ES-I3 (cell line): ENCODE data around the gene C19orf81.

ENCODE experiments used
- H3K36me3 ChIP-seq: 2 replicates; pipeline ENCODE4 v1.6.1; 2013; ENCODE audit warnings: mild to moderate bottlenecking, low read length, control low read depth, moderate library complexity; ENCODE audit not compliant: insufficient read depth
- H3K4me1 ChIP-seq: 2 replicates; pipeline ENCODE4 v1.6.1; 2013; ENCODE audit warnings: mild to moderate bottlenecking, control low read depth, low read length; ENCODE audit not compliant: insufficient read depth
- H3K9ac ChIP-seq: 2 replicates; pipeline ENCODE4 v1.6.1; 2013; ENCODE audit warnings: low read depth, mild to moderate bottlenecking, low read length, moderate library complexity
- H3K9me3 ChIP-seq: 2 replicates; pipeline ENCODE4 v1.6.1; 2013; ENCODE audit warnings: mild to moderate bottlenecking, low read length, moderate library complexity; ENCODE audit not compliant: control insufficient read depth, insufficient read depth

The C19orf81 gene

DNA sequence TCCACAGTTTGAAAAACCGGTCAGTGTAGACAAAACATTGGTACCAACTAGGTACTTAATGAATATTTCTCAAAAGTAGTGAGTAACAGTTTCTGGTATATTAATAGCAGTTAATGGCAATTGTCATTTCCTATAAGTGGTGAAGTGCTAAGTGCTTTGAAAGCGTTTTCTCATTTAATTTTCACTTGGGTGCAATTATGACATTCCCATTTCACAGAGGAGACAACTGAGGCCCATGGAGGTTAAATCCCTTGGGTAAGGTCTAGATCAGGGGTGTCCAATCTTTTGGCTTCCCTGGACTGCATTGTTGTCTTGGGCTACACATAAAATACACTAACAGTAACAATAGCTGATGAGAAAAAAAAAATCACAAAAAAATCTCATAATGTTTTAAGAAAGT, 8.9 kb upstream of the C19orf81 start:
- Histone ChIP-seq H3K9ac (peak overlapping the region; percentile 78; the same call in 1 of the 2 replicates), H3K36me3 (no peaks in the 10 kb centered on the region), H3K9me3 (no peaks in the 10 kb centered on the region), H3K4me1 (no peaks in the 10 kb centered on the region)

DNA sequence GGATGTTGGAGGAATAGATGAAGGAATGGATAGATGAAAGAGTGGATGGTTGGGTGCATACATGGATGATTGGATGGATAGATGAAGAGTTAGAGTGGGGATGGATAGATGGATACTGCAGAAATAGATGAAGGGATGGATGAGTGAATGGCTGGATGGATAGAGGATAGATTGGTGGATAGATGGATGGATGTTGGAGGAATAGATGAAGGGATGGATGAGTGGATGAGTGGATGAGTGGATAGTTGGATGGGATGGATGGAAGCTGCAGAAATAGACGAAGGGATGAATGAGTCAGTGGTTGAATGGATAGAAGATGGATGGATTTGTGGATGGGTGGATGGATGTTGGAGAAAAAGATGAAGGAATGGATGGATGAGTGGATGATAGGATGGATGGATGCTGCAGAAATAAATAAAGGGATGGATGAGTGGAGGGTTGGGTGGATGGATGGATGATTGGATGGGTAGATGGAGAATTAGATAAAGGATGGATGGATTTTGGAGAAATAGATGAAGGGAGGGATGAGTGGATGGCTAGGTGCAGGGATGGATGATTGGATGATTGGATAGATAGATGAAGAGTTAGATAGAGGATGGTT, 4.8 kb upstream of the C19orf81 start:
- H3K36me3 ChIP-seq = no peaks in the 10 kb centered on the region
- H3K4me1 ChIP-seq = no peaks in the 10 kb centered on the region; the same call in 1 of the 2 replicates
- no peaks in the 10 kb centered on the region for H3K9me3 ChIP-seq
- no peak overlapping the region for H3K9ac ChIP-seq

DNA sequence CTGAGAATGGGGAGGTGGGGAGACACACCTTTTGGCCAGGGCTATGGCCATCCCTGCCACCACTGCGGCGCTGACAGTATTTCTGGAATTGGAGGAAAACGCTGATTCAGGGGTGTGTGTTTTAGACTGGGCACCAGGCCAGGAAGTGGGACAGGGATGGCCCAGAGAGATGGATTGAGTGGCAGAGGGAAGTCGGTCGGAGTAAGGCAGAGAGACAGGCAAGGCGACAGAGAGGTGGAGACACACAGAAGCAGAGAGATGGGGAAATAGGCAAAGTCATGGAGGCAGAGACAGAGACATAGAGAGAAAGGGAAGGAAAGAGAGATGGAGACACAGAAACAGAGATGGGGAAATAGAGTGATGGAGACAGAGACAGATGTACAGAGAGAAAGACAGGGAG, 4.1 kb upstream of the C19orf81 start:
- Histone ChIP-seq H3K9me3 (no peaks in the 10 kb centered on the region), H3K4me1 (no peaks in the 10 kb centered on the region; the same call in 1 of the 2 replicates), H3K36me3 (no peaks in the 10 kb centered on the region), H3K9ac (no peak overlapping the region)

DNA sequence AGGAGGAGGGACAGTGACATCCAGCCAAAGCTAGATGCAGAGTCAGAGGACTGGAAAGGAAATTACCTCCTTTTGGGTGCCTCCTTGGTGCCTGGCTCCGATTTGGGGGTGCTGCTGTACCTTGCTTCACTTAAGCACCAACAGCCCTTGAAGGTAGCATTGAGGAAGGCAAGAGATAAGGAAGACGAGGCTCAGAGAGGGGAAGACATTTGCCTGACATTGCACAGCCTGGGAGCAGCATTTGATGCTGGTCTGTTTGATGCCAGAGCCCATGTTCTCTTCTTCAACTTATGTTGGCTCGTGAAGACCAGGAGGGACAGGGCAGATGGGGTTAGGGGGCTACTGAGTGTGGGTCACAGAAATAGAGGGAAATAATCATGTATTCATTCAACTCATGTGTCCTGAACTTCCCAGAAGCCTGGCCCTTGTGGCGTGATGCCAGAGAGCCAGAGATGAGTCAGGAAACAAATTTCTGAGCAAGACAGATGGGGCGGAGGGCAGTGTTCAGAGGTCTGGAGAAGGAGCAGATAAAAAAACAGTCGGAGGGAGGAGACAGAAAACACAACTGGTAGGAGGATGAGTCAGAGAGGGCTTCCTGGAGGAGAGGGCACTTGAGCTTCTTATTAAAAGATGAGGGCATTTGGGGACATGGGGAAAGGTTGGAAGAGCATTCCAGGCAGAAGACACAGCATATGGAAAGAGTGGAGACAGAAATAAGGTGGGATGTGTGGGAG, 3.0 kb upstream of the C19orf81 start:
- no peak overlapping the region for H3K9ac ChIP-seq
- H3K9me3 ChIP-seq = no peaks in the 10 kb centered on the region
- no peaks in the 10 kb centered on the region for H3K36me3 ChIP-seq
- no peaks in the 10 kb centered on the region; the same call in 1 of the 2 replicates for H3K4me1 ChIP-seq

DNA sequence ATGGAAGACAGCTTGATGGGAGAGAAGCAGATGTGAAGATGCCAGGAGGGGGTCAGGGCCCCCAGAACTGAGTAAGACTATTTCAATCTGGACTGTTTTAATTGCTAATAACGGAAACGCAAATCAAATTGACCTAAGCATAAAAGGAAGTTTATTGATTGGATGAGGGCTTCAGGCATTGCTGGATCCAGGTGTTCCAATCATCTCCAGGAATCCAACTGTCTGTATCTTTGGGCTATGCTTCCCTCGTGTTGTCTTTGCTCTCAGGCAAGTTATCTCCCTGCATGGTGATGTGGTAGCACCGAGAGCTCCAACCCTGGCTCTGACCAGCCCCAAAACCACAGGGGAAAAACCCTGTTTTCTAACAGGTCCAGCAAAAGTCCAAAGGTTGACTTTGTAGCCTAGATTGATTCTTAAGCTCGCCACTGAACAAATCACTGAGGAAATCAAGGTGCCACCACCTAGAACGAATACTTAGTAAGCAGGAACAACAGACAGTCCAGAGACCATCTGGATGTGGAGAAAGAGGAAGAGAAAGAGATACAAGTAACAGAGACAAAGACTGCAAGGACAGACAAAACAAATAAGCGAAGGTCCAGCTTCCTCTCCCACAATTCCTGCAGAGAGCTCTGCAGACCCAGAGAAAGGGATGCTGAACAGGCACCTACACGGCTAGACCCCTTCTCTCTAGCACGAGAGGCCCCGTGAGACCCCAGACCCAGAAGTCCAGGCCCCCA, 1.2 kb upstream of the C19orf81 start:
- Histone ChIP-seq H3K9ac (no peak overlapping the region), H3K36me3 (no peaks in the 10 kb centered on the region), H3K4me1 (no peaks in the 10 kb centered on the region; the same call in 1 of the 2 replicates), H3K9me3 (no peaks in the 10 kb centered on the region)

DNA sequence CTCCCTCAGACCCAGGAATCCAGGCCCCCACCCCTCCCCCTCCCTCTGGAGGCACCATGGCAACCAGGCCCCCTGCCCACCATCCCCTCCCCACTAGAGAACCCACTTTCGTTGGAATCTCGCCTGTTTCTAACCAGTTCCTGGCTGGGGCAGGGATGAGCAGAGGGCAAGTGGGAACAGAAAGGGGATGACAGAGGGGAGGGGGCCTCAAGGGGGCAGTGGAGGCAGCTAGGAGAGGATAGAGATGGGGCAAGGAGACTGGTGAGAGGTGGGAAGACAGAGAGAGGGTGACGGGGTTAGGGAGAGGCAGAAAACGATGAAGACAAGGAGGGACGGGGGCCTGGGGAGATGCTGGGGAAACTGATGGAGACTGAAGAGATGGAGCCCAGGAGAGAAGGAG, 586 bp upstream of the C19orf81 start:
- no peaks in the 10 kb centered on the region; the same call in 1 of the 2 replicates for H3K4me1 ChIP-seq
- H3K9ac ChIP-seq = no peak overlapping the region
- H3K36me3 ChIP-seq = no peaks in the 10 kb centered on the region
- no peaks in the 10 kb centered on the region for H3K9me3 ChIP-seq

DNA sequence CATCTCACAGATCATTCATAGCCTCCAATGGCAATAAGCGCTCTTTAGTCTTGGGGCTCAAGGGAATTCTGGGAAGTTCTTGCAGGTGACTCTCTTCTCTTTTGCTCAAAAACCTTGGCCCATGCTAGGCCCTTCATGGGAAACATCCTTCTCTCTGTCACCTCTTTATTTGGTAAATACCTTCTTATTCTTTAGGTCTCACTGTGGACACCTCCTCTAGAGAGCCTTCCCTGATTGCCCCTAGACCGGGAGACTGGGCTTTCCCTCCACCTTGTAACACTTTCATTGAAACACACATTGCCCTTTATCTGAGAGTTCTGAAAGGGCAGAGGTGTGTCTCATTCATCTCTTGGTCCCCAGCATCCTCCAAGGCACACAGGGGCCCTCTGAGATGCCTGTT, 1.9 kb downstream of the C19orf81 start:
- no peaks in the 10 kb centered on the region for H3K36me3 ChIP-seq

DNA sequence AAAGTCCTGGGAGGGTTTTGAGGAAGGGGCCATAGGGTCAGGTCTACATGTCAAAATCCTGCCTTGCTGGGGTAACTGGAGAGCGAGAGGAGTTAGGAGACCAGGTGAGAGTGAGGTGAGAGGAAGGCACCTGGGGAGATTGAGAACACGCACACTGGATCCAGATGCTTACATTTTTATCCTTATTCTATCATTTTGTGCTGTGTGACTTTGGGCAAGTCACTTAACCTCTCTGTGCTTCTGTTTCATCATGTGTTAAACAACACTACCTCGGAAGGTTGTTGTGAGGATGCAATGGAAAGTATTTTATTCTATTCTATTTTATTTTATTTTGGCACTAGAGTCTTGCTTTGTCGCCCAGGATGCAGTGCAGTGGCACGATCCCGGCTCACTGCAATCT, 3.5 kb downstream of the C19orf81 start:
- H3K9ac ChIP-seq = no peak overlapping the region
- H3K9me3 ChIP-seq = no peaks in the 10 kb centered on the region
- peaks cover 4% of the 10 kb centered on the region for H3K4me1 ChIP-seq
- H3K36me3 ChIP-seq = no peaks in the 10 kb centered on the region

More for the DNA sequence above, 1.9 kb downstream of the C19orf81 start:
- Histone ChIP-seq H3K9ac (no peak overlapping the region), H3K4me1 (no peaks in the 10 kb centered on the region; the same call in 1 of the 2 replicates), H3K9me3 (no peaks in the 10 kb centered on the region)

DNA sequence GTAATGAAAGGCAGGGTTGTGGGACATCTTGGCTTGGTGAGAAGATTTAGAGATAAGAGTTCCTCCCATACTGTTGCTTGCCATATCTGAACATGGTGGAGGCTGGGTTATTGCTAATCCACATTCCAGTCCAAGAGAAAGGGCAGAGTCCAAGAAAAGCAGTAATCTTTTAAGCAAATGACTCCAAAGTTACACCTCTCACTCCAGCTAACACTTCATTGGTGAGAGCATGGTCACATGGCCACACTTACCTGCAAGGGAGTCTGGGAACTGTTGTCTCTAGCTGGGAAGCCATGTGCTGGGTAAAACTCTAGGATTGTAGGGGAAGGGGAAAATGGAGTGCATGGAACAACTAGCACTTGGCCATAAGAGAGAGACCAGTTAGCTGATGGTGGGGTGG, 5.6 kb downstream of the C19orf81 start:
- no peaks in the 10 kb centered on the region for H3K9me3 ChIP-seq
- no peaks in the 10 kb centered on the region for H3K36me3 ChIP-seq
- no peak overlapping the region for H3K9ac ChIP-seq
- H3K4me1 ChIP-seq = peaks cover 4% of the 10 kb centered on the region

DNA sequence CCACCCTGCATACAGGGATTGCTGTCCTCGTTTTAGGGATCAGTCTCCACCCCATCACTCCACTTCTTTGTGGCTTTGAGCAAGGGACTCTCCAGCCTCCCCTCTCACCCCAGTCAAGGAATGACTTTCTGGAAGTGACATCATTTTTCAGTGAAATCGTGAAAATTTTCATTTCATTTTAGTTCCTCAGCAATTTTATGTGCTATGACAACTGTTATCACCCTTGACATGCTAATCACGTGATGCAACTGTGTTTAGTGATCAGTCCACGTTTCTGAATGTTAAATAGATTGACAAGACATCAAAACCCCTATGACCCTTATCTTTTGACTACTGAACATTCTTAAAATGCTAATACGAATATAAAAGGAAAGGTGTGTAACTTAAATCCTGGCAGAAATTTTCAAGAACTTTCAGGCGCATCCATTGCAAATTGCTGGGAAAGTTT, 8.0 kb downstream of the C19orf81 start:
- Histone ChIP-seq H3K36me3 (no peaks in the 10 kb centered on the region), H3K9me3 (no peaks in the 10 kb centered on the region), H3K9ac (peak overlapping the region; percentile 83), H3K4me1 (peaks cover 4% of the 10 kb centered on the region)

DNA sequence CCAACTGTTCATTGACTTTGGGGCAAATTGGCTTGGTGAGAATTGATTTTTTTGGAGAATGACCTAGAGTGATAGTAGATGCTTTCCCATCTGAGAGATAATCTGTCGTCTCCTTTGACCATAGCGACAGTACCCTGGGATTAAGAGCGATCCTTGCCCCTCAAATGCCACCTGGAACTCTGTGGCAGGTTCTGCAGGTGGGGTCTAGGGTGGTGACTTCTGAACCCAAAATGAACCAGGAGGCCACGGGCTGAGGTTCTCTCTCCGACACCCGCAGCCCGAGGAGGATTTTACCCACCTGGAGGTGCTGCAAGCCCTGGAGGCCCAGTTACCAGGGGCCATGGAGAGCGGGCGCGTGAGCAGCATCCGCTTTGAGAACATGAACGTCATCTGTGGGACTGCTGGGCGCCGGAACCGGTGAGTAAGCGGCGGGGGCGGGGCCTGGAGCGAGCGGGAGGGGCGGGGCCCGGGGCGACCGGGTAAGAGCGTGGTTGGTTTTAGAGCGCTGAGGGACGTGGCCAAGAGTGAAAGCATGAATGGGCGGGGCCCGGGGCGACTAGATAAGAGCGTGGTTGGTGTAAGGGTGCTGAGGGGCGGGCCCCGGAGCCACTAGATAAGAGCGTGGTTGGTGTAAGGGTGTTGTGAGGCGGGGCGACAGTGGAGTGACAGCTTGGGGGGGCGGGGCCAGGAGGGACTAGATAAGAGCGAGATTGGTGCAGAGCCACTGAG, 8.6 kb downstream of the C19orf81 start:
- peak overlapping the region; percentile 83 for H3K9ac ChIP-seq
- peaks cover 4% of the 10 kb centered on the region for H3K4me1 ChIP-seq
- H3K9me3 ChIP-seq = no peaks in the 10 kb centered on the region
- H3K36me3 ChIP-seq = no peaks in the 10 kb centered on the region

DNA sequence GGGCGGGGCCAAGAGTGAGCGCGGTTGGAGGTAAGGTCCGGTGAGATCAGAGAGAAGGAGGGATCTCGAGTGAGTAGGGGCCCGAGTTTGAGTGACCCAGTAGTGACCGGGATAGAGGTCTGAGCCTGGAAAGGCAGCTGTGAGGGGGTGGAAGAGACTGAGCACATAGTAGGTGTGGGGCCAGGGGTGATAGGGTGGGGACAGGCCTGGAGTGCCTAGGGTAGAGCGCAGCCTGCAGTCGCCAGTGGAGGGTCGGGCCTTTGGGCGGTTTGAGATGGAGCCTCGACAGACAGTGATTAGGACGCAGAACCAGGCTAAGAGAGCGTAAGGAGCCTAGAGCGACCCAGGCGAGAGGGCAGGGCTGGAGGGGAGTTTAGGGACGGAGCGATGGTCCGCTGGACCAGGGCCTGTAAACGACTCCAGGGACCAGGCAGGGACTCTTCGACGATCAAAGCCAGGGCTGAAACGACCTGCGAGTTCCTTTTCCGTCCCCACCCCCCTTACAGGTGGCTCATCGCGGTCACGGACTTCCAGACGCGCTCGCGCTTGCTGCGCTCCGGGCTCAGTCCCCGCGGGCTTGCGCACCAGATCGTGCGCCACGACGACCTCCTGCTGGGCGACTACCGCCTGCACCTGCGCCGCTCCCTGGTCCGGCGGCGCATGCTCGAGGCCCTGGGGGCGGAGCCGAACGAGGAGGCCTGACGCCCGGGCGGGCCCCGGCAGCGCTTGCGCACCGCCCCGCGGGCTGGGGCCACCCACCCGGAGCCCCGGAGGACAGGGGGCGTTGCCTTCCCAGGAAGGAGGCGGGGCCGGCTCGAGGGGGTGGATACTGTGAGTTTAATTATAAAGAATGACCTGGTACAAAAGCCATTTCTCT, 9.4 kb downstream of the C19orf81 start:
- peak overlapping the region; percentile 74 for H3K9ac ChIP-seq
- H3K9me3 ChIP-seq = no peaks in the 10 kb centered on the region
- peaks cover 4% of the 10 kb centered on the region for H3K4me1 ChIP-seq
- H3K36me3 ChIP-seq = no peaks in the 10 kb centered on the region

DNA sequence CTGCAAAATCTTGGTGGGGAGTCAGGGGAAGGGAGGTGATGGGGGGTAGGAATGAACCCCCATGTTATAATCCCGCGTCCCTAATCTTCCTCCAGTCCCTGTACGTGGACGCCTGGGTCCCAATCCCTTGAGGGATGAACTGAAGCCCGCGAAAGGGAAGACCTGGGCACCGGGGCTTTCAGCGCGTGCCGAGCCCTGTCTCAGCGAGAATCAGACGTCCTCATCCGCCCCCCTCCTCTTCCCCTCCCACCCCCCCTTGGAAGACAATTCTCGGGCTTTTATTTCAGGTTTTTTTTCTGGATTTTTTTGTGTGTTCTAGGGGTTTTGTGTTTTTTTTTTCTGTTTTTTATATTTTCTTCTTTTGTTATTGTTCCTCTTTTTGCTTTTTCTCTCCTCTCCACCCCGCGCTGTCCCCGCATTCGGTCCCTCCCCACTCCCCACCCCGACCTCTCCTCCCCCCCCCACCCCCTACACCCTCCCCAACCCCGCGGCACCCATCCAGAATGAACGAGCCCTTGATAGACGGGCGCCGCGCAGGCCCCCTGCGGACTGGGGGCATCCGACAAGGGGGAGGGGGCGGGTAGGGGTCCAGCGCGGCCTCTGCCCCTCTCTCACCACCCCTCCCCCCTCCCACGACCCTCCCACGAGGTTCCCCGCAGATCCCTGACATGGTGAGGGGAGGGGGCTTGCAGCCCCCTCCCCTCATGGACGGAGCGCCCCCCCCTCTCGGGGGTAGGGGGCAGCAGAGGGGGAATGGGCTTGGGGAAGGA, 10.3 kb downstream of the C19orf81 start:
- Histone ChIP-seq H3K9me3 (no peaks in the 10 kb centered on the region), H3K9ac (peak overlapping the region; percentile 74; the same call in 1 of the 2 replicates), H3K4me1 (peaks cover 4% of the 10 kb centered on the region)

More for the DNA sequence above, 10.3 kb downstream of the C19orf81 start:
- H3K36me3 ChIP-seq = no peaks in the 10 kb centered on the region
